Stimulated activated CD4-positive, alpha-beta T cell treated with anti-CD3 and anti-CD28 coated beads, TNF-alpha, amount 100 ng/mL, for 24 hours (primary cell): Measurements from ENCODE around the gene PLCXD3.
"Not testable (repeated sequence)": the region's sequence is repeated elsewhere in the genome, so short reads cannot be mapped to it uniquely, and the experiment has no call there.

ENCODE experiments used
- DNase-seq, 3 experiments: peaks; one replicate each; pipeline ENCODE4 v3.0.0-alpha.2; 2020; ENCODE audit warnings: low read depth in 3 of 3

The PLCXD3 gene

GRCh38 chr5:41510176-41510831 is at the start of gene PLCXD3:
TSS of gene PLCXD3 (minus strand) at chr5:41510601. CDS start at chr5:41510526, 75 bp downstream.
- DNase-seq, result no peak

GRCh38 chr5:41559184-41559583 is 48.8 kb upstream of the PLCXD3 start:
- DNase-seq, result no peak

- DNase-seq, result no peak
Measured at GRCh38 chr5:41558295-41558694, 47.9 kb upstream of the PLCXD3 start.

DNA sequence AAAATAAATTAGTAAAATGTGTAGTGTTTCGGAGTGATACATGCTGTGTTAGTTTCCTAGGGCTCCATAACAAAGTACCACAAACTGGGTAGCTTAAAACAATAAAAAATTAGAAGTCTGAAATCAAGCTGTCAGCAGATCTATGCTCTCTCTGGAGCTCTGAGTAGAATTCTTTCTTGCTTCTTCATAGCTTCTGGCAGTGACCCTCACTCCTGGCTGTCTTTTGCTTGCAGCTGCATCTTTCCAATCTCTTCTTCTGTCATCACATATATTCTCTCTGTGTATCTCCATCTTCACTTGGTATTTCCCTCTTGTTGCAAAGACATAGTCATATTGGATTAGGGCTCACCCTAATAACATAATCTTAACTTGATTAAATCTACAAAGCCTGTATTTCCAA is 37.6 kb upstream of the PLCXD3 start:
- DNase-seq, result no peak

DNA sequence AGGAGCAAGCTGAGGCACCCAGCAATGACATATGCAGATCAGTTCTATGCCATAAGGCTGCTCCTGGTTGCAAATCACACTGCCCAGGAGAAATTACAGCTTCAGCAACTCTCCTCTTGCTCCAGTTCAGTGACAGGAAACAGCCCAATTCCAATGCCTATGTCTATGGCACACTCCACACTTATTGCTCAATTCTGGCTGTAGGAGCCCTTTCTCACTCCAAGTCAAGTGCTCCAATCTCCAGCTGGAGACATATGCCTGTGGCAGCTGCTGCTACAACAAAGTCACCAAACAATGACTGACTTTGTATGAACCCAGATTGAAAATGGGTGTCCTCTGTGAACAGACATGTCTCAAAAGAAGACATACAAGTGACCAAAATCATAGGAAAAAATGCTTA is 31.8 kb upstream of the PLCXD3 start:
- no peak for DNase-seq

DNA sequence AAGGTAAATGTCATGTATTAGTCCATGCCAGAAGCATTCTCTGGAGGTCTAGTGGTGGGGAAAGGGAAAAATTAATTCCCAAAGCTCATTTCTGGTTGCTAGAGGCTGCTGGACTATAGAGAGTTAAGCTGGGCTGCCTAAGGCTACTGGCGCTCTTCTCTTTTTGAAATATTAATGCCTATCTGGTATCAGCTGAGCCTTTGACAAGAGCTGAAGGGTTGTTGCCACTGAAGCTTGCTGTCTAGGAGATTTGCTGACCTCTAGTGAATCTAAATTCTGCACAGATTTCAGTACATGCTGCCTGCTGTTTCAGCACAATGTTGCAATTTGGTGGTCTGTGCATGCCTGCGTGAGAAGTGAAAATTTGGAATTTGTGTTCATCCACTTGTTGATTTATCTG is 29.1 kb upstream of the PLCXD3 start:
- no peak for DNase-seq

DNA sequence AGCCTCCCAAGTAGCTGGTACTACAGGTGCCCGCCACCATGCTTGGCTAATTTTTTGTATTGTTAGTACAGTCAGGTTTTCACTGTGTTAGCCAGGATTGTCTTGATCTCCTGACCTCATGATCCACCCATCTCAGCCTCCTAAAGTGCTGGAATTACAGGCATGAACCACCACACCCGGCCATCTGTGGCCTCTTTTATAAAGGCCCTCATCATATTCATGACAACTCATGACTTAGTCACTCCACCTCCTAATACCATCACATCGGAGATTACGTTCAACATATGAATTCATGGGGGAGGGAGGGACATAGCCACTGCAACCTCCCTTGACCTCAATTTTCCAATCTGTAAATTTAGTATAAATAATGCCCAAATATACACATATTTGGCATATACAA is 27.2 kb upstream of the PLCXD3 start:
- no peak for DNase-seq

DNA sequence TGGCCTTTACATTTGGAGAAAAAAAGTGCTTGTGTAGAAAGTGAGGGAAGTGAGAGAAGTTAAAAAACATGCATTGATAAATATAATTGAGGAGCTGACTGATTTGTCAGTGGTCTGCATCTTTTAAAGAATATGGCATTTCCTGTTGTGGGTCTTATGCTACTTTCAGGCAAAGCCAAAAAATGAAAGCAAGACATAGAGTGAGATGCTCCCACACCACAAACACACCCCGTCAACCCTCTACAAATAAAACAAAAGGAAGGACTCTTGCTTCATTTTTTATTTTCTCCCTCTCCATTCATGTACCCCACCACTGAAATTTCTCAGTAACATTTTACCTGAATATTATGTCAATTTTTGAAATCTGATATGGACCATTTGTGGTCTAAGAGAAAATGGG is 22.1 kb upstream of the PLCXD3 start:
- DNase-seq, result no peak

GRCh38 chr5:41527201-41527779 is 16.9 kb upstream of the PLCXD3 start:
- no peak for DNase-seq

DNA sequence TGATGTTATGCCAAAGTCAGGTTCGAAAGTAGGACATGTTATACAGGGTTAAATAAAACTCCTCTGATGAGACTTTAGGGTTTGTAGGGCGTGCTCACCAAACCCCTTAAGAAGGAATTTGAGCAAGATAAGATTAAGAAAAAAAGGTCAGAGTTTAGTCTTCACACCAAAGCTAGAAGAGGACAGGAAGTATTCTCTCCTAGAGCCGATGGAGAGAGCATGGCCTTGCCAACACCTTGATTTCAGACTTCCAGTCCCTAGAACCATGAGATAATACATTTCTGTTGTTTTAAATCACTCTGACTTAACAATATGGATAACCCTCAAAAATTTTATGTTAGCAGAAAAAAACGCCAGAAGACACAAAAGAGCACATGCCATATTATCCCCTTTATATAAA is 16.3 kb upstream of the PLCXD3 start:
- DNase-seq, result no peak

- no peak for DNase-seq
Measured at GRCh38 chr5:41524174-41524573, 13.8 kb upstream of the PLCXD3 start.

DNA sequence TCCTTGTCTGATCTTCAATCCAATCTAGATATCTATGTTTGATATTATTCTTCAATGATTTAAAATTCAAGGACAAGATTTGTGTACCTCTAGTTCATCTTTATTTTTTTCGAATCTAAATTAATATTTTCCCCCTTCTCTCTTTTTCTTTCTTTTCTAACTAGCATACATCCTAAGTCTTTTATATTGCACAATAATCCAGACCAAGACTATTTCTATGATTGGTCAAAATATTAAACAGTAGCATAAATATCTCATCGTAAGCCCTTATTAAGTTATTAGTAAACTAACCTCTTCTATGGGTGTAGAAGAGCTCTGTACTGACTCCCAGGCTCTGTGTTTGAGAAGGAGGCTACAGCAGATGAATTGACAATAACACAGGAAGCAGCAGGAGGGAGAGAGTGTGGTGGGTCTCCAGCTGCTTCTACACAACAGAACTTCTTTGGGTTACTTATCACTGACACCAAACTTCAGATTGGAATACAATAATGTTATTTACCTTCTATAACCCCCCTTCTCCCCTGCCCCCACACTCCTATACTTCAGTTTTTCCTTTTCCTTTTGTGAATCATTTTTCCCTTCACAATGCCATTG is 11.9 kb upstream of the PLCXD3 start:
- no peak for DNase-seq

GRCh38 chr5:41519801-41520200 is 9.4 kb upstream of the PLCXD3 start:
- no peak for DNase-seq

DNA sequence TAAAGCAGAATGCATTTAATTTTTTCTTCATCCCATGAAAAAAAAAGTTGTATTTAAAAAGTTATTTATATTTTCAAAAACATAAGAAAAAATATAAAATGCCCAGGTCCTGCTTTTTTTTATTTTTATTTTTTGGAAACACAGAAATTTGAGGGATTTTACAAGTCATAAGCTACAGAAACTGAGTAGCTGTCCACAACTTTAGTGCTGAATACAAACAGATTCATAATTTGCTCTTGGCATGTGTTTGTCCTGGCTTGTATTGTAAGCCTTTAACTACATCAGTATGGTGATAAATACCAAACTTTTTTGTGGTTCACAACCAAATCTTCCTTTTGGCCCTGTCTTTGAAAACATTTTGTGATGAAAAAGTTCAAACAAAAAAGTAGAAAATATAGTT is 7.5 kb upstream of the PLCXD3 start:
- no peak for DNase-seq

GRCh38 chr5:41511241-41511640 is 840 bp upstream of the PLCXD3 start:
- DNase-seq, result no peak

DNA sequence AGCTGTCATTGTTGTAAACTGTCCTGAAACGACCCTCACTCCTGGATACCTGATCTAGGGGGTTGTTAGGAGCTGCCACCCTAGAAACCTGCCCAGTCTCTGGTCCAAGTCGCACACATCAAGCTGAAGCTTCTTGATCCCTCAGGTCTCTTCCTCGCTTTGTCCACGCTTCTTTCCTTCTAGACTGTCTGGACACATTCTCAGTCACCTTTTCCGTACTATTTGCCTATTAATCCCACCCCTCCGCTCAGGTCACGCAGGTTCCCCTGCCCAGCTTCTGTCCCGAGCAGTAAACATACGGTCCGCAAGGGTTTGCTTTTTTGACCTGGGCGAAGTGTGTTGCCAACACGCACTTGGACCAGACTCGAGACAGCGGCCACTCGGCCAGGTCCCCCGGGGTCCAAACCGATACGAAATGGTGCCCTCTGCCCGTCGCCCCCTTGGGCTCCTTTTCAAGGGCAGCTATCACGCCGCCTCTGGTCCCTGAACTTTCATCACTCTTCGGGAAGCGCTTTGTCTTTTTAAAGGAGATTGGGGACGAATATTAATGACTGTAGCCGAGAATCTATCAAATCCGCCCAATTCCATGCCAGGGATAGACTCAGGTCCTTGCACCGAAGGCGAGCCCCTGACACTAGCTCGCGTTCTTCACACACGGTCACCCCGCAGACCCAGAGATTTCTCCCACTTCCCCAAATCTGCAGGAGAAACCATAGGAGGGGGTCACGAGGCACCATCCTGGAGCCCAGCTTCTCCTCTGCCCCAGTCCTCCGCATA is 814 bp downstream of the PLCXD3 start:
- DNase-seq, result no peak

DNA sequence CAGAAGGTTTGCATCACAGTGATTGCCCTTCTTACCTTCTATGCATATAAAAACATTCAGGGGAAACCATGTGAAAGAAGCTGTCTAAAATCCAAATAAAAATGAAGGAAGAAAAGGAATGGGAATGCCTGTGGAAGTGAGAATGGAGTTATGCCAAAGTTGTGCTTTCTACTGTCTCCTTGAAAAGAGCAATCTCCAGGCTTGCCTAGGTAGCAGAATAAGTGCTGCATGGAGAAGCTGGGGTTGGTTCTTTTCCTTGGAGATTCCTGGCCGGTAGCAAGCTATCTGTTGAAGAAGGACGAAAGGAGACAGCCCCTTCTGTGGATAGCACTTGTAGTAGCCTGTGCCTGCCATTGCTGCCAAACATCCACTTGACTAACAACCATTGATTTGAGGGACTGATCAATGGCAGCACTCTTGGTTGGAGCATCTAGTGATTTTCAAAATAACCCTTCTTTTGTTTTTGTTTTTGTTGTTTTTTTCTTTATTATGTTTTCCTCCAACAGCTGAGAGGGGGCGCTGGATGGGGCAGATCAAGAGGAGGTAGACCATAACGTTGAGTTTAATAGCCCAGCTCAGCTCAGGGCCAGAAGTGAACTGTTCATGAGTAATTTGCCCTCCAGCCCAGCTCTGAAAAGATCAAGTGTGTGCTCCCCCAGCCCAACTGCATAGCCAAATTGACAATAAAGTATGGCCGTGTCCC is 1.6 kb downstream of the PLCXD3 start:
- no peak for DNase-seq

DNA sequence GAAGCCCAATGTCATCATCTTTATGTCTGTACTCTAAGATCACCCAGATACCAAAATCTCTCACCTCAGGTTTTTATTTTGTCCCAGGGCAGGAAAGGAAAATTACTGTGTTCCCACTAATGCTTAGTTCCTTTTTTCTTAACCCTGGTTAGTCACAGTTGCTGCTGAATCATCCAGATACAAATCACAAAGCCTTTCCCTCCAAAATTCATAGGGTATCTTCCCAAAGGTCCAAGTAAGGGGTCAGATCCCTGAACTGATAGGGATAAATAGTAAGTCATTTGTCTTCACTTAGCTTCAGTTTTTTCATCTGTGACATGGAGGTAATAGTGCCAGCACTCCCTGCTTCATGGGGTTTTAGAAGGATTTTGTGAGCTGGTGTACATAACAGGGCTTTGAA is 2.2 kb downstream of the PLCXD3 start:
- no peak for DNase-seq

- DNase-seq, result no peak
Measured at GRCh38 chr5:41507501-41507900, 2.9 kb downstream of the PLCXD3 start.

GRCh38 chr5:41503860-41504259 is 6.5 kb downstream of the PLCXD3 start:
- no peak for DNase-seq

- DNase-seq, result no peak
Measured at GRCh38 chr5:41503310-41503709, 7.1 kb downstream of the PLCXD3 start.

- not testable (repeated sequence) for DNase-seq
Measured at GRCh38 chr5:41493490-41494126, 16.8 kb downstream of the PLCXD3 start.
